Pulmonary artery endothelial cell (primary cell): Measurements from ENCODE around the gene SUN1. TPM values are rescaled to one million over a fixed set of nuclear protein-coding genes. Genes with fewer than 3 reads are reported as not detected.

Source experiments
- DNase-seq: peaks from one replicate; pipeline ENCODE4 v3.0.0-alpha.2; 2011; ENCODE audit warnings: low read depth, low spot score
- total RNA-seq: library from RNA; depleted of rRNA; stranded (reverse); fragments of >200 nt; gene quantifications from 2 replicates; pipeline ENCODE4 v1.2.3, GENCODE V29; 2014

The SUN1 gene
- total RNA-seq, 1 donor from 2014 or later = 178 TPM

DNA sequence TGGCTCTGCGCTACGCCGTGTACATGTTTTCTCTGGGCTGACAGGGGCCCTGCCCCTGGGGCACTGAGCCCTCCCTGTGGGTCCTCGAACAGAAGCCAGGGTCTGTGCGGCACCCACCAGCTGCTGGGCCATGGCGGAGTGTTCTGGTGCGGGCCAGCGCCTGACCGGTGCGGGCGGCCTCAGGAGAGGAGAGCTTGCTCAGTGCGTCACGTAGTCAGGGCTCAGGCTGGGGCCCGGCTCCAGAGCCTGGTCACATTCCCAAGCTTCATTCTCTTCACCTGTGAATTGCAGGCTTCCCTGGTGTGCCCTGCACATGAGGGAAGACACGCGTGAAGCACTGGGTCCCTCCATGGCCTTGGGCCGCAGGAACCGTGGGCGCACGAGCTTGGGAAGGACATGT, 59.5 kb downstream of the SUN1 start:
- no peak for DNase-seq

DNA sequence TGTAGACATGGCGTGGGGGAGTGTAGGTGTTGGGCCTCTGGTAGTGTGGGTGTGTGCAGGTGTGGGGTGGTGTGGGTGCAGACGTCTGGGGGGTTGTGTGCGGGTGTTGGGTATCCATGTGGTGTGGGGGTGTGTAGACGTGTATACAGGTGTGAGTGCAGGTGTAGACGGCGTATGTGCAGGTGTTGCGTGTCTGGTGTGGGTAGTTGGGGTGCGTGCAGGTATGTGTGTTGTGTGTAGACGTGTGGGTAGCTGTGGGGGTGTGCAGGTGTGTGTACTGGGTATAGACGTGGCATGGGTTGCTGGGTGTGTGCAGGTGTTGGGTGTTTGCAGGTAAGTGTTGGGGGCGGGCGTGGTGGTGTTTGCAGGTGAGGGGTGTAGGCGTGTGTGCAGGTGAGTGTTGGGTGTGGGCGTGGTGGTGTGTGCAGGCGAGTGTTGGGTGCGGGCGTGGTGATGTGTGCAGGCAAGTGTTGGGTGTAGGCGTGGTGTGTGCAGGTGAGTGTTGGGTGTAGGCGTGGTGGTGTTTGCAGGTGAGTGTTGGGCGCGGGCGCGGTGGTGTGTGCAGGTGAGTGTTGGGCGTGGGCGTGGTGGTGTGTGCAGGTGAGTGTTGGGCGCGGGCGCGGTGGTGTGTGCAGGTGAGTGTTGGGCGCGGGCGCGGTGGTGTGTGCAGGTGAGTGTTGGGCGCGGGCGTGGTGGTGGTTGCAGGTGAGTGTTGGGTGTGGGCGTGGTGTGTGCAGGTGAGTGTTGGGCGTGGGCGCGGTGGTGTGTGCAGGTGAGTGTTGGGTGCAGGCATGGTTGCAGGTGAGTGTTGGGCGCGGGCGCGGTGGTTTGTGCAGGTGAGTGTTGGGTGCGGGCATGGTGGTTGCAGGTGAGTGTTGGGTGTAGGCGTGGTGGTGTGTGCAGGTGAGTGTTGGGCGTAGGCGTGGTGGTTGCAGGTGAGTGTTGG, 60.6 kb downstream of the SUN1 start:
- DNase-seq = no peak

DNA sequence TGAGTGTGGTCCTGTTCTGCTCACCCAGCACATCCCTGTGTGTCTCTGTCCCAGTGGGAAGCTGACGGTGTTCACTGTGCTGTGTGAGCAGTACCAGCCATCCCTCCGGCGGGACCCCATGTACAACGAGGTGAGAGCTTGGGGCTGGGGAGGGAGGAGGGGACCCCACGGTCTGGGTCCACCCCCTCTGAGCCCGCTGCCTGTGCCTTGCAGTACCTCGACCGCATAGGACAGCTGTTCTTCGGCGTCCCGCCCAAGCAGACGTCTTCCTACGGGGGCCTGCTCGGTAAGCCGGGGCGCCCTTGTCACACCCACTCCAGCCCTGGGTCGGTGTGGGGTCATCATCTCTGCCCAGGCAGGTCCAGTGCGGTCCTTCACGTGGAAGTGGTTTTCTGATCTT, 61.4 kb downstream of the SUN1 start:
- DNase-seq = no peak

DNA sequence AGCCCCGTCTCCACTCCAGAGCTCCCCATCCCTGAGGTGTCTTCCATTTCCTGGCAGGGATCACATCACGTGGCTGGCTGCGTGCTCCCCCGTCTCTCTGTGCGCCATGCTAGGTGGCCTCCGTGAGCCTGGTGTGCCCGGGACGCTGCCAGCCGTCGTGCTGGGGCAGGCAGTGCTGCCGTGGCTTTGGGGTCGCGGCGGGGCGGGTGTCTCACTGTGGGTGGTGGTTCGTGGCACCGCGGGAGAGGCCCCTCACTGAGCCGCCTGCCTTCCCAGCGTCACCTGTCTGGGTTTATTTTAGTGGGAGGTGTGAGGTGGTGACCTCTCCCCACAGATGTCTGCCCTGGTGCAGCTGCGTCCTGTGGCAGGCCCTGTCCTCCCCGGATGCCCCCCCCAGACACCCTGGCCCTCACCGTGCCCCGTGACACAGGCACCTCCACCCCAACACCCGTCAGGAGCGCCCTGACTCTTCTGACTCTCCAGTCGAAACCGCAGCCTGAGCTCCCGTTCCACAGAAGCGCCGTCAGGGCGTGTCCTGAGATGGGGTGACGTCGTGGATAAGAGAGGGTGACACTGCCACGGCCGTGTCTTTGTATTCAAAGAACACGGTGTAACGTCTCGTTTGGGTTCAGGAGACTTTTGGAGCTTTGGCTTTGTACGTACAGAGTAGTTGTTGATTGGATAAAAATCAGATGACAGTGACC, 62.0 kb downstream of the SUN1 start:
- DNase-seq = no peak

DNA sequence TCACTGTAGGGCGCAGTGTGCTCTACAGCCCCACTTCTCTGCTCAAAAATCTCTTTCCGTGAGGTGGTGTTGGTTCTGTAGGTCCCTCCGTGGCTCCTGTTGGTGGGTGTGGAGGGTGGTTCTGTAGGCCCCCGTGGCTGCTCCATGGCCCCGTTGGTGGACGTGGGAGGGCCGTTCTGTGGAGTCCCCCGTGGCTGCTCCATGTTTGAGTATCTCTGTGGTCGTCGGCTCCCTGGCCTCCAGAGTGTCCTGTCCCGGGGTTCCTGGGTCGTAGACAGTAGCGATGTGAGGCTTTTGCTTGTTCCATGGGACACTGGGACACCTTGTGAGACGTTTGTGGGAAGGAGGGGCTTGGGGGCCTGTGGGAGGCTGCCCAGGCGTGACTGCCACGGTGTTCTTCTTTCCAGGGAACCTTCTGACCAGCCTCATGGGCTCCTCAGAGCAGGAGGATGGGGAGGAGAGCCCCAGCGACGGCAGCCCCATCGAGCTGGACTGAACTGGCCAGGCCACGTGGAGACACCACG, 62.7 kb downstream of the SUN1 start:
- no peak for DNase-seq

DNA sequence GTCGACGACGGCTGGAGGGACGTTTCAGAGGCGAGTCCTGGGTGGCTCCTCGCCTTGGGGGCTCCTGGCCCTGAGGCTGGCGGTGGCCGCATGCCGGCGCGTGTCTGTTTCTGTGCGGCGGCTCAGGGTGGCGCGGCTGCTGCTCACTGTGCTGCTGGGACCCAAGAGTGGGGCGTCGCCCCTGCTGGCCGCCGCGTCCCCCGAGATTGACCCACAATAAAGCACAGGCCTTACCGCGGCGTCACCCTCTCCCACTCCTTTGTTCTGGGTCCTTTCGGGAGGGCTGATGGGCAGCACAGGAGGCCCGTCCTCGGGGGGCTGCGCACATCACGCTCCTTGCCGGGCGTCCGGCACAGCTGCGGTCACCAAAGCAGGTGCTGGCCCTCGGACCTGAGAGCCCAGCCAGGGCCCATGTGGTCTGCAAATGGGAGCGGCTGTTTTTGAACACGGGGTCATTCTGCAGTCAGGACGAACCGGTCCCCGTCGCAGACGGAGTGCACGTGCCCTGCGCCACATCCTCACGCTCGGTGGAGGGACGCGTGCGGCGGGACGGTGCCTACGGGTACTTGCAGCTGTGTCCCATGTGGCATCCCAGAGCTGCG, 63.3 kb downstream of the SUN1 start:
- DNase-seq = no peak

DNA sequence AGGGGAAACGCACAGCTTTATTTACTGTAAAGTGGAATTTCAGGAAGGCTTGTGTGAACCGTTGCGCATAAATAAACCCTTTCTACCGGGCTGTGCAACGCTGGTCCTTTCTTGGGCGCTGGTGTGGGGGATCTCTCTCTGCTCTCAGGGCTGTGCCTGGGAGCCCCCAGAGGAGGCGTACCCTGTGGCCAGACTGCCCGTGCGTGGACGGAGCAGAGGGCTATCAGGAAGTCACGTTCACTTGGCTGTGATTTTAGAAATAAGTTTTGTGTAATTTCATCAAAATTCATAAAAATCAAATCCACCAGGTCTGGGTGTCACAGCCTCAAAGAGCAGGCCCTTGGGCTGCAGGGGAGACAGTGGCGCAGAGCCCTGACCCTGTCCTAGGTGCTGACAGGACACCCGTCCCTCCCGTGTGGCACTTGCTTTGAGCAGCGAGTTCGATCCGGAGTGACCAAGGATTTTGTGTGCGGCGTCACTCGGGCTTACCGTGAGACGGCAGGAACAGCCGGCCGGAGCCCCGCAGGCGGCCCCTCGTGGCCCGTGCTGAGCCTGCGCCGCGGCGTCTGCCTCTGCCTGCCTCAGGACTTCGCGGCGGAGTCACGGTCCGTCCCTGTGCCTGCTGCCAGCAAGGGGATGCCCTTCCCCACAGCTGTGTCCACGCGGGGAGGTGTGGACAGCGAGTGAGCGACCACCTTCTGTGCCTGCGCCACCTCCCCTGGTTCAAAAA, 64.2 kb downstream of the SUN1 start:
- no peak for DNase-seq

DNA sequence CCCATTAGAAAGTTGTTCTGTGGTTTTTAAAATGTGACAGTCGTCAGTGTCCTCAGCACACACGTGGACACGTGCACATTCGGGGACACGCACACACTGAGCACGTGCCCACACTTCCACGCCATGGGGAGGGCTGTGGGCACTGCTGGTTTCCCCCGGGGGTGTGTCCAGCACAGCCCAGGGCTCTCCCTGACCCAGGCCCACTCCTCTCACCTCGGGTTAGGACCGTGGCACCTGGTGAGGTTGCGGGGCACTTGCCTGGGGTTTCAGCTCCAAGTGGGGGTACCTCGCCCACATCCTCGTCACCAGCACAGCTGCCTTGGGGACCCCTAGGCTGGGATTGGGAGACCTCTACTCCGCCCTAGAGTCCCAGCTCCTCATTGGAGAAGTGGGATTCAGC, 64.8 kb downstream of the SUN1 start:
- no peak for DNase-seq

DNA sequence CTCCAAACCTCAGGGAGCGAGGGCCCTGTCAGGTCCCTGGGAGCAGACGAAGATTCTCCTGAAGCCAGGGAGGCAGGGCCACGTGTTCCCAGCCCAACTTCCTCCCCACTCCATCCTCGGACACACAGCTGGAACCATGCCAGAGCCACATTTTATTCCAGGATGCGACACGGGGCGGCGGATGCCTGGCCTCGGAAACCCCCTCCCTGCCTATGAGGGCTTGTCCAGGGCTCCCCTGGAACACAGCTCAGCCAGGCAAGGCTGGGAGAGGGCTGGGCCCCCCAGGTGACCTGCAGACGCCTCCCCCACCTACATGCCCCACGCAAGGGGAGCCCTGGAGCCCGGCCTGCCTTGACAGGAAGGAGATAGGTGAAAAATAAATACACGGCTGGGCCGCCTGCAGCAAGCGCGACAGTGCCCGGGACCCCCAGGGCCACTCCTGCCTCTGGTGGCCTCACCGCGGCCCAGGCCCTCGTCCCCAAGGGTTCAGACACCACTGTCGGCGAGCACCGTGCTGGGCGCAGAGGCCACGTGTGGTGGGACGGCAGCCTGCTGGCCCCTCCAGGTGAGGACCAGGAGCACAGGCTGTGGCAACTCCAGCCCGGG, 65.6 kb downstream of the SUN1 start:
- no peak for DNase-seq

DNA sequence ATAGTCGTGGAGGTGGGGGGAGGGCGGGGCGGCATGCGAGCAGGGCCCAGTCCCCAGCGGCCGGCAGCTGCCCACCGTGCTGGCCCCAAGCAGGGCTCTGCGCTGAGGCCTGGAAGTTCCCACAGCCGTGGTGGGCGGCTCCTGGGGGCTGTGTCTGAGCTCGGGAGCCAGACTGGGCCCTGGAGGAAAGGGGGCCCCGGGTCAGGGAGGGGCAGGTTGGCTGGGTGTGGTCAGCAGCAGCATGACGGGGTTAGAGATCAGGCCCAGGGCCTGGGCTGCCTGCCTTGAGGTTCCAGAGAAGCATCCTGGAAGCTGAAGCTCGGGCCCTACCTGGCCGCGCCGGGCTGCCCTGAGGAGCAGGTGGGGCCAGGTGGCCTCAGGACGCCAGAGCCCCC, 66.2 kb downstream of the SUN1 start:
- no peak for DNase-seq

DNA sequence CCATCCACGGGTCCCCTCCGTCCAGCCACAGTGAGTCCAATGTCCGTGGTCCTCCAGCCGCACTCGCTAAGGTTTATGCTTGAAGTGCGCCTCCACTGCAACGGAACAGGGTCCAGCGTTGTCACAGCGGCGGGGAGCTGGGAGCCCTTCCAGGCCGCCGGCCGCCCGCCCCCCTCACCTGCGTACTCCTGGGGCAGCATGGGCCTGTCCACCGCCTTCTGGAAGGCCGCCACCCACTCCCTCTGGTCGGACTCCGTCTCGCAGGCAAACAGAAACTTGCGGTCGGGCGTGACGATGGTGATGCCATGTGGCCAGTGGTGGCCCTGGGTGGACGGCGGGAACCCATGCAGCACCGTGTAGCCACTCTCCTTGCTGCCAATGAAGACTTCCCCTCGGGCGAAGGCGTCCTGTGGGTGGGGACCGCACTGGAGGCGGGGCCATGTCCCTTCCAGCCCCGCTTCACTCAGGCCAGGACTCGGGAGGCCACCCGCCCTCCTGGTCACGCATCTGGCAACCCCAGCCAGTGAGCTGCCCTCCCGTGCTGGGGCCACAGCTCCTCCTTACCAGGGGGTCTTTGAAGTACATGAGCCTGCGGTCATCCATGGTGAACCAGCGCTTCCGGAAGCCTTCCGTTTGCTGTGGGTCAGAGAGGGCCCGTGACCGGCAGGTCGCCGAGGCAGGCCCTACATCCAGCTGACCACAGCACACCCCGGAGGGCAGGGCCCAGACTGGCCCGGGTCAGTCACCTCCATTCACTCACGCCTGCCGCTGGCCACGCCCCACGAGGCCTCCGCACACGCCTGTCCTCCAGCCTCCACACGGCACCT, 66.8 kb downstream of the SUN1 start:
- DNase-seq = no peak

DNA sequence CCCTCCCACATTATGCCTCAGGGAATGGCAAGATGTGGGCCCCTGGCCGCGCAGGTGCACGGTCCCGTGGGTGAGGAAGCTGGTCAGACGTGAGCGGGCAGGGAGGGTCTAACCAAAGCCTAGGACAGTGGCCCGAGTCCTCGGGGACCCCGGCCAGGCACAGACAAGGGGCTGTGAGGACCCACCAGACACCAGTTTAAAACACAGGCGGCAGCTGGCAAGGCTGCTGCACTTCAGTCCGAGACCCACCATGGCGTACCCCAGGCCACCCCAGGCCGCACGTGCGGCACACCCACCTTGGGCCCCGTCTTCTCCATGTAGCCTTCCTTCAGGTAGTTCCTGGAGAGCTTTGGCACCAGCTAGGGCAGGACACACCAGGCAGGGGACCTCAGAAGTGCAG, 67.5 kb downstream of the SUN1 start:
- DNase-seq = no peak

DNA sequence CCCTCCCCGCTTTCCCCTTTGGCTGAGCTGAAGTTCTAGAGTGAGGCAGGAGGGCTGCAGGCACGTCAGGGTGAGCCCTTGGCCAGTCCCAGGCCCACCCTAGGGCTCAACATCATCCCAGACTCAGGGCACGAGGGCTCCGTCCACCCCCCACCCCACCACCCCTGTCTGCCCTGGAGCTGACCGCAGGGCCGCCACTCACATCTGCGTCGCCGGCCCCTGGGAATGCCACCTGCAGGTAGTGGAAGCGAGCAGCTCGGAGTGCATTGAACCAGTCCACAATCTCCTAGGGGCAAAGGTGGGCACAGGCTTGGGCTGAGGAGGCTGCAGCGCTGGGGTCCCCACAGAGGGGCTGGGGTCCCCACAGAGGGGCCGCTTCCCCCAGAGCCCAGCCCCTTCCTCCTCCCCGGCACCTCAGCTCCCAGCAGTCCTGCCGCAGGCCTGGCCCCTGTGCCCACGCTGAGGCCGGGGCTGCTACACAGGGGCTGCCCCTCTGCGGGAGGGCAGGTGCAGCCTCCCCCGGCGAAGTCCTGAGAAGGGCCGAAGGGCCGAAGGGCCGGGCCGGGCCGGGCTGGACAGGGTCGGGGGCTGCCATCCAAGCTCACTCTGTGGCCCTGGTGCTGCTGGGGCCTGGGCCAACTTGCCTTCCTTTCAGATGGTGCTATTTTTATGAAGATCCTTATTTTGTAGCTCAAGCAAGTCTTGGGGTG, 68.2 kb downstream of the SUN1 start:
- no peak for DNase-seq

DNA sequence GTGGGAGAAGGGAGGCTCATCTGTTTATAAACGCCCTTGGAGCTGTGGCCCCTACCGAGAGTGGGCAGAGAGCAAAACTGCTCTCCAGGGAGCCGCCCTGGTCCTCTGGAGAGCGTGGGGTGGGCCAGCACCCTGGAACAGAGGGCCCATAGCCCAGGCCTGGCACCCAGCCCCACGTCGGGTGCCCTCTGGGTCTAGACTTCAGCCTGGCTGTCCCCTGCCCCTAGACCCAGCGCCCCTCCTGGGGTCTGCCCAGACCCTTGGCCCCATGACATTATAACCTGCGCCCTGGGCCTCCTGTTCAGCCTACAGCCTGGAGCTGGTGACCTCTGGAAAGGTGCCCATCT, 68.7 kb downstream of the SUN1 start:
- no peak for DNase-seq

DNA sequence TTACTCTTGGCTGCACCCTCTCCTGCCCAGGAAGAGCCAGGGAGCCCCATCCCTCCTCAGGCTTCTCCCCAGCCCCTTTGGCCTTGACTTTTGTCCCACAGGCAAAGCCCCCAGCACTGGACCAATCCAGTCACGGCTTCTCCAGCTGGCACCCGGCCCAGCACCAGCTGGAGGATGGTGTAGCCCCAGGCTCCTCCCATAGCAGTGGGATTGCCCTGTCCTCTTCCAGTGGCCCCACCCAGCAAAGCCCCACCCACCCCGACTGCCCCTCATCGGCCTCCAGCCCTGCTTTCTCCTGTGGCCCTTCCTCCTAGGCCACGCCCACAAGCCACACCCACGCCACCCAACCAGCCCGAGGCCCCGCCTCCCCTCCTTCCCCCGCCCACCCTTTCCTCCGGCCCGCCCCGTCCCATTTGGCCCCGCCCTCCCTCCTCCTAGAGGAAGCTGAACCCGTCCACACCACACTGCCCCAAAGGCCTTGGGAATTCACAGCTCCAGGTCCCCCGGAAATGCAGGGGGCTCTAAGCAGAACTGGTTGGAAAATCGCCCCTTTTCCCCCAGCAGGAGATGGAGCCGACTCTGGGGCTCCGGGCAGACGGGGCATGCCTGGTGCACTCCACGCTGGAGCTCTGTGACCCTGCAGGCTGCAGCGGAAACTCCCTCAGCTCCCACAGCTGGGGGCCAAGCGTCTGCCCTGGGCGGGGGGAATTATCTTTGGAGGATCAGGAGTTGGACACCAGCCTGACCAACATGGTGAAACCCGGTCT, 69.3 kb downstream of the SUN1 start:
- peak; percentile 13 for DNase-seq

DNA sequence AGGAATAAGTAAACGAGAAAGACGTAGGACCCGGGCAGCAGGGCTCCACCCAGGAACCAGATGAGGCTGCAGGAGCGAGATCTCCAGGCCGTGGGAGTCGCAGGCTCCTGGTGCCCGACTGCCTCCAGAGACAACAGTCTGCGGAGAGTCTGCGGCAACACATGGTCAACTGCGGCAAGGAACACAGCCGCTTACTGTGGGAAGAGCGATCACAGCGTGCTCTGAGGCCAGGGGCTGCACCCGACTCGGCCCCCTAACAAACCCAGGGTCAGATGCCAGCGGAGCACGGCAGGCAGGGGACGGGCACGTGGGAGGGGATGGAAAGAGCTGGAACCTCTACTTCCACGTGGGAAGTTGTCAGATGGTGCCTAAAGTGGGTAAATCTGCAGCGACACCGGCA, 70.7 kb downstream of the SUN1 start:
- DNase-seq = no peak

DNA sequence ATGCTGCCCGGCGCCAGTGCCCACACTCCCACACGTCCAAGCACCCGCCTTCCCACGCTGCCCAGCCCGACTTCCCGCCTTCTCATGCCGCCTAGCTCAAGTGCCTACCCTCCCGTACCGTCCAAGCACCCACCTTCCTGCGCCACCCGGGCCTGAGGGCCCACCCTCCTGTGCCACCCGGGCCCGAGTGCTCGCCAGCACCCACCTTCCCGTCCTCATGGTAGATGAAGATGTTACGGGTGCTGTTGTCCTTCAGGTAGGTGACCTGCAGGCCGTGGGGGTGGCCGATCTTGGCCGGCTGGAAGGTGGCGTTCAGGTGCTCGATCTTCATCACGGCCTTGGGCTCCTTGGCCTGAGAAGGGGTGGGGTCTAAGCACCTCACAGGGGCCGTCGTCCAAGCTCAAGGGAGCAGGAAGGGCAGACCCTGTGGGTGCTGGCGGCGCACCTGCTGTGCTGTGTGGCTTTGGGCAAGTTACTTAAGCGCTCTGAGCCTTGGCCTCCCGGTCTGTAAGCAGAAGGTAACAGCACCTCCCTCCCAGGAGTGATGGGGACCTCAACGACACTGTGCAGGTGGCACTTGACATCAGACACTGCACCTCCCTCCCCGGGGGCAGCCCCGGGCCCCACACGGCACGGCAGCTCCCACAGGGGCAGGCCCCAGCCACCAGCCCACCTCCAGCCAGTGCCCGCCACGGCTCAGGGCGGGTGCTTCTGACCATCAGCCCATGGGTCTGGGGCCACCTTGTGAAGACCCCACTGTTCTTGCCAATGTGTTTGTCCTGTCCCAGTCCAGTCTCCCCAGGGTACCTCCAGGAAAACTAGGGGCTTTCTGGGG, 71.9 kb downstream of the SUN1 start:
- DNase-seq = no peak

DNA sequence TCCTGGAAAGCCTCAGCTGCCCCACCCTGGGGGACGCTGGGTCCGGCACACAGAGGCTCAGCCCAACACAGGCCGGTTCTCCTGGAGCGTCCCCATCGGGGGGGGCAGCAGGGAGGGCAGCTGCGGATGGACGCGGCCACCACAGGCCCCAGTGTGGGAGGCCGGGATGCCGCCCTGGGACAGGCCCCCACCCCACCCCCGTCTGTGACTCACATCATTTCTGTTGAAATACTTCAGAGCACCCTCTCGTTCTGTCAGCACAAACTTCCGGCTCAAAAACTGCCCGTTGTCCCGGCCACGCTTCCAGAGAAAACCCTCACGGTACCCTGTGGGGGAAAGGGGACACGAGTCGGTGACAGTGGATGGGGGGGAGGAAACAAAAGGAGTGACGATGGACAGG, 72.6 kb downstream of the SUN1 start:
- no peak for DNase-seq
